Thyroid gland (tissue), 4 donors: ENCODE data around the gene ARL6.

Source experiments
- POLR2A ChIP-seq, 2 donors: fragments of 450-650 bp; IDR thresholded peaks; one replicate each; pipeline ENCODE4 v1.6.1; 2017; ENCODE audit warnings: antibody characterized with exemption in 2 of 2, mild to moderate bottlenecking in 2 of 2, moderate library complexity in 1 of 2
- TF ChIP-seq, protein P1 (sequence below), 6 experiments: fragments of 200-600 bp in 3 of 6; fragments of 450-650 bp in 3 of 6; sonication (generic) in 3 of 6; IDR thresholded peaks; one replicate each; pipeline ENCODE4 v1.5.1; 2016 to 2019; ENCODE audit warnings: antibody characterized with exemption in 6 of 6, mild to moderate bottlenecking in 2 of 6, inconsistent platforms in 1 of 6, moderate library complexity in 1 of 6

DNA sequence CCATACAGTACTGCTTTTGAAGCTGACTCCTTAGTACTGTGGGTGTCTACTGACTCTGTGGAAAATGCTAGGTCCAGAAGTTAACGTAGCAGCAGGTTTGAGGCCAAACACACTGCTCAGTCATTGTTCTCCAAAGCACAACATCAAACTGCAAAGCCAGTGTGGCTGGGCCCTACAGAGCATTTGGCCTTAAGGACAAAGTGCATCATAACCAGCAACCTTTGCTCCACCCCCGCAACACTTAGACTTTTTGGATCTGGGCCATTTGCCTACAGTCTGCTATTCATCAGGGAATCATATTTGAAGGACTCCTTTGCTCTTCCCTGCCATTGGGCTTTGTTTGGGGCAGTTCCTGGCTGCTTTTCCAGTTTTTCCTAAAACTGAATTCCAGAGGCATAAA, 43.1 kb upstream of the ARL6 start:
- TF ChIP-seq, protein P1, sequence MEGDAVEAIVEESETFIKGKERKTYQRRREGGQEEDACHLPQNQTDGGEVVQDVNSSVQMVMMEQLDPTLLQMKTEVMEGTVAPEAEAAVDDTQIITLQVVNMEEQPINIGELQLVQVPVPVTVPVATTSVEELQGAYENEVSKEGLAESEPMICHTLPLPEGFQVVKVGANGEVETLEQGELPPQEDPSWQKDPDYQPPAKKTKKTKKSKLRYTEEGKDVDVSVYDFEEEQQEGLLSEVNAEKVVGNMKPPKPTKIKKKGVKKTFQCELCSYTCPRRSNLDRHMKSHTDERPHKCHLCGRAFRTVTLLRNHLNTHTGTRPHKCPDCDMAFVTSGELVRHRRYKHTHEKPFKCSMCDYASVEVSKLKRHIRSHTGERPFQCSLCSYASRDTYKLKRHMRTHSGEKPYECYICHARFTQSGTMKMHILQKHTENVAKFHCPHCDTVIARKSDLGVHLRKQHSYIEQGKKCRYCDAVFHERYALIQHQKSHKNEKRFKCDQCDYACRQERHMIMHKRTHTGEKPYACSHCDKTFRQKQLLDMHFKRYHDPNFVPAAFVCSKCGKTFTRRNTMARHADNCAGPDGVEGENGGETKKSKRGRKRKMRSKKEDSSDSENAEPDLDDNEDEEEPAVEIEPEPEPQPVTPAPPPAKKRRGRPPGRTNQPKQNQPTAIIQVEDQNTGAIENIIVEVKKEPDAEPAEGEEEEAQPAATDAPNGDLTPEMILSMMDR (IDR thresholded peaks at IDR 0.05) = no peak
- TF ChIP-seq POLR2A (IDR thresholded peaks at IDR 0.05) = no peak
